H1 (cell line): Measurements from ENCODE around the gene AIG1. TPM values are rescaled to one million over a fixed set of nuclear protein-coding genes. Genes with fewer than 3 reads are reported as not detected.

Experiments
- CTCF ChIA-PET: fragments of 300-600 bp; sonication (Branson Sonifier 250); formaldehyde crosslinking; loops from one replicate; lab custom pipeline; 2021; ENCODE audit not compliant: partially characterized antibody; lab: Charles Lee
- POLR2A ChIA-PET: fragments of 300-600 bp; sonication (Branson Sonifier 250); formaldehyde crosslinking; loops from one replicate; lab custom pipeline; 2021; ENCODE audit warnings: inconsistent platforms; ENCODE audit not compliant: partially characterized antibody; lab: Charles Lee
- DNase-seq, 2 experiments: peaks; one replicate each; pipeline versions ENCODE4 v3.0.0 to v3.0.0-alpha.2; 2010 to 2022; ENCODE audit warnings: low spot score in 2 of 2, low read depth in 1 of 2, mixed read lengths in 1 of 2
- FAIRE-seq: peaks from 2 replicates; lab custom pipeline; 2011; peaks lifted over from hg19 to GRCh38; lab: Jason Lieb, UNC
- H2AFZ ChIP-seq: 2 replicates; pipeline ENCODE4 v1.8.1; 2012; ENCODE audit warnings: low read length, inconsistent platforms
- H2AK5ac ChIP-seq: 2 replicates; pipeline ENCODE4 v1.6.1; 2013; ENCODE audit warnings: low read depth, low read length
- H2BK120ac ChIP-seq: replicated peaks from 2 replicates; pipeline ENCODE3; 2013; ENCODE audit warnings: low read depth, low read length, inconsistent platforms
- H2BK12ac ChIP-seq: 2 replicates; pipeline ENCODE4 v1.6.1; 2013; ENCODE audit warnings: low read depth, low read length
- H2BK15ac ChIP-seq: 2 replicates; pipeline ENCODE4 v1.6.1; 2013; ENCODE audit warnings: low read length
- H2BK20ac ChIP-seq: 2 replicates; pipeline ENCODE4 v1.6.1; 2013; ENCODE audit warnings: low read length
- H2BK5ac ChIP-seq: 2 replicates; pipeline ENCODE4 v1.6.1; 2013; ENCODE audit warnings: low read depth, low read length
- H3K14ac ChIP-seq: 2 replicates; pipeline ENCODE4 v1.6.1; 2013; ENCODE audit warnings: inconsistent platforms; ENCODE audit not compliant: insufficient read length
- H3K18ac ChIP-seq: 2 replicates; pipeline ENCODE4 v1.6.1; 2013; ENCODE audit warnings: low read length; ENCODE audit errors: extremely low read depth
- H3K23ac ChIP-seq: 2 replicates; pipeline ENCODE4 v1.6.1; 2013; ENCODE audit warnings: inconsistent platforms; ENCODE audit not compliant: insufficient read length
- H3K23me2 ChIP-seq: 2 replicates; pipeline ENCODE4 v1.6.1; 2013; ENCODE audit warnings: low read depth, low read length
- H3K27ac ChIP-seq: 2 replicates; pipeline ENCODE4 v1.6.1; 2011; ENCODE audit warnings: low read depth, low read length, inconsistent platforms
- H3K27me3 ChIP-seq, 4 experiments: replicated peaks in 1 of 4; 1 replicate in 1 of 4; 2 replicates in 3 of 4; pipeline versions ENCODE4 v1.6.1 to v1.8.1; 2011 to 2013; ENCODE audit warnings: low read length in 3 of 4, mild to moderate bottlenecking in 3 of 4, inconsistent platforms in 2 of 4, mixed read lengths in 2 of 4, moderate library complexity in 1 of 4; ENCODE audit not compliant: control insufficient read depth in 3 of 4, insufficient read depth in 3 of 4; ENCODE audit errors: extremely low read depth in 1 of 4
- H3K36me3 ChIP-seq, 4 experiments: 2 replicates each; pipeline versions ENCODE4 v1.6.1 to v1.8.1; 2011 to 2013; ENCODE audit warnings: mild to moderate bottlenecking in 4 of 4, low read length in 3 of 4, moderate library complexity in 2 of 4, control low read depth in 1 of 4, inconsistent platforms in 1 of 4; ENCODE audit not compliant: insufficient read depth in 4 of 4, control insufficient read depth in 2 of 4
- H3K4ac ChIP-seq: replicated peaks from 2 replicates; pipeline ENCODE3; 2013; ENCODE audit warnings: low read length, low read depth, mixed read lengths, inconsistent platforms; ENCODE audit not compliant: insufficient read length
- H3K4me1 ChIP-seq, 4 experiments: replicated peaks in 1 of 4; 1 replicate in 1 of 4; 2 replicates in 3 of 4; pipeline versions ENCODE4 v1.6.1 to v1.8.1; 2011 to 2013; ENCODE audit warnings: low read length in 3 of 4, inconsistent platforms in 2 of 4, mixed read lengths in 1 of 4; ENCODE audit not compliant: insufficient read depth in 4 of 4, control insufficient read depth in 3 of 4
- H3K4me2 ChIP-seq, 2 experiments: 2 replicates each; pipeline versions ENCODE4 v1.6.1 to v1.8.1; 2011 to 2013; ENCODE audit warnings: low read depth in 2 of 2, low read length in 2 of 2, control low read depth in 1 of 2, inconsistent platforms in 1 of 2, mild to moderate bottlenecking in 1 of 2; ENCODE audit not compliant: insufficient read depth in 1 of 2
- H3K4me3 ChIP-seq, 4 experiments: fragments of 200-600, 300-600 bp in 1 of 4; sonication (generic), shearing (Covaris generic), sonication (Bioruptor Twin) in 1 of 4; 2 replicates each; pipeline versions ENCODE4 v1.5.1 to v1.8.1; 2011 to 2016; ENCODE audit warnings: low read length in 4 of 4, low read depth in 3 of 4, control low read depth in 2 of 4, inconsistent platforms in 2 of 4, mild to moderate bottlenecking in 2 of 4, mixed read lengths in 1 of 4, moderate library complexity in 1 of 4; ENCODE audit not compliant: insufficient read depth in 2 of 4; ENCODE audit errors: extremely low read depth in 1 of 4
- H3K56ac ChIP-seq: replicated peaks from 2 replicates; pipeline ENCODE3; 2013; ENCODE audit warnings: low read depth, mild to moderate bottlenecking, mixed read lengths, low read length, inconsistent platforms; ENCODE audit not compliant: insufficient read length
- H3K79me1 ChIP-seq: 2 replicates; pipeline ENCODE4 v1.6.1; 2013; ENCODE audit warnings: low read depth, low read length, control low read depth
- H3K79me2 ChIP-seq, 2 experiments: 2 replicates each; pipeline versions ENCODE4 v1.6.1 to v1.8.1; 2012 to 2013; ENCODE audit warnings: low read length in 2 of 2, mild to moderate bottlenecking in 2 of 2, inconsistent platforms in 1 of 2; ENCODE audit not compliant: insufficient read depth in 2 of 2, control insufficient read depth in 1 of 2
- H3K9ac ChIP-seq, 4 experiments: replicated peaks in 1 of 4; 1 replicate in 1 of 4; 2 replicates in 3 of 4; pipeline versions ENCODE4 v1.6.1 to v1.8.1; 2011 to 2013; ENCODE audit warnings: low read depth in 3 of 4, low read length in 3 of 4, control low read depth in 2 of 4, mild to moderate bottlenecking in 2 of 4, moderate library complexity in 2 of 4, inconsistent platforms in 1 of 4; ENCODE audit errors: extremely low read depth in 1 of 4
- H3K9me3 ChIP-seq, 2 experiments: 2 replicates each; pipeline versions ENCODE4 v1.6.1 to v1.8.1; 2012 to 2013; ENCODE audit warnings: mild to moderate bottlenecking in 2 of 2, moderate library complexity in 2 of 2, control low read depth in 1 of 2, inconsistent platforms in 1 of 2, low read depth in 1 of 2, low read length in 1 of 2, mixed read lengths in 1 of 2; ENCODE audit not compliant: insufficient read depth in 2 of 2
- H4K20me1 ChIP-seq, 2 experiments: replicated peaks in 1 of 2; 2 replicates each; pipeline versions ENCODE3 to v1.8.1; 2011 to 2013; ENCODE audit warnings: inconsistent platforms in 2 of 2, low read length in 2 of 2, mild to moderate bottlenecking in 1 of 2; ENCODE audit not compliant: insufficient read depth in 2 of 2, control insufficient read depth in 1 of 2
- H4K5ac ChIP-seq: 2 replicates; pipeline ENCODE4 v1.6.1; 2013; ENCODE audit warnings: low read length, low read depth, mixed read lengths, inconsistent platforms; ENCODE audit not compliant: insufficient read length
- H4K8ac ChIP-seq: 2 replicates; pipeline ENCODE4 v1.8.0; 2013; ENCODE audit warnings: mild to moderate bottlenecking, moderate library complexity, low read length, inconsistent platforms; ENCODE audit not compliant: insufficient read depth; ENCODE audit errors: extremely low read depth
- H4K91ac ChIP-seq: replicated peaks from 2 replicates; pipeline ENCODE3; 2013; ENCODE audit warnings: low read length, mixed read lengths, inconsistent platforms; ENCODE audit not compliant: insufficient read length
- NANOG ChIP-seq: IDR thresholded peaks from 2 replicates; pipeline ENCODE4 v1.6.1; 2011; ENCODE audit warnings: low read length, low read depth, mild to moderate bottlenecking, inconsistent platforms; ENCODE audit not compliant: insufficient read depth, poor library complexity, severe bottlenecking
- WGBS, 2 experiments: shearing (Covaris generic) in 1 of 2; methylation state at CpG; one replicate each; pipeline versions ENCODE4 v1.1.6 to v1.1.7; 2013 to 2015; ENCODE audit warnings: low lambda C conversion rate in 2 of 2, mixed read lengths in 2 of 2, inconsistent platforms in 1 of 2, low coverage in 1 of 2, missing lambda C conversion rate in 1 of 2; ENCODE audit not compliant: insufficient replicate concordance in 2 of 2, insufficient coverage in 1 of 2, insufficient read length in 1 of 2; ENCODE audit errors: extremely low coverage in 1 of 2, missing lambda C conversion rate in 1 of 2; 5-methylcytosine and 5-hydroxymethylcytosine counted together
- polyA plus RNA-seq, 7 experiments: library from polyadenylated mRNA; depleted of rRNA in 3 of 7; stranded (reverse) in 5 of 7; unstranded in 2 of 7; fragments of >200 nt in 5 of 7; fragments of 200-250 nt in 2 of 7; gene quantifications; 1 replicate in 5 of 7; 2 replicates in 1 of 7; 4 replicates in 1 of 7; pipeline versions ENCODE4 v1.2.1 to v1.2.3, GENCODE V29; 2011 to 2013; ENCODE audit warnings: missing spikeins in 2 of 7, mixed read lengths in 2 of 7
- total RNA-seq: library from RNA; stranded (reverse); fragmentation: NEBNext Ultra II Directional; extraction: Animal tissue kit (Norgen Biotek cat#: 25700); gene quantifications from 2 replicates; pipeline ENCODE4 v1.2.1, GENCODE V29; 2021
- TF ChIP-seq, protein P1 (sequence below): IDR thresholded peaks from 2 replicates; pipeline ENCODE4 v1.6.1; 2012; ENCODE audit warnings: low read length, inconsistent platforms

The AIG1 gene
- total and polyA plus RNA-seq, 2 of the 8 experiments (the other 6 are each of a cell fraction or from before 2014, with no cell fraction given), result 56.6 to 58.4 TPM

DNA sequence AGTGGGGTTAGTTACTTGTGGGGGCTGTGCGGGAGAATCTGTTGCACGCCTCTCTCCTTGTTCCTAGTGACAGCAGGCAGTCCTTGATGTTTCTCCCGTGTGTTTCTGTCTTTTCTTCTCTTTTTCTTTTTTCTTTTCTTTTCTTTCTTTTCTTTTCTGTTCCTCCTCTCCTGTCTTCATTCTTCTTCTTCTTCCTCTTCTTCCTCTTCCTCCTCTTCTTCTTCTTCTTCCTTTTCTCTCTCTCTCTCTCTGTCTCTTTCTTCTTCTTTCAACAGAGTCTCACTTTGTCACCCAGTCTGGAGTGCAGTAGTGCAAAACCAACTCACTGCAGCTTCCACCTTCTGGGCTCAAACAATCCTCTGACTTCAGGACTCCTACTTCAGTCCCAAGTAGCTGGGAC is 6.8 kb upstream of the AIG1 start:
- Histone ChIP-seq H3K23me2 (no peaks in the 10 kb centered on the region), H2AK5ac (no peak overlapping the region), H3K79me1 (no peaks in the 10 kb centered on the region), H3K9me3 (peaks cover 5 to 10% of the 10 kb centered on the region in 2 experiments; a peak in 3 of 4 replicates), H3K56ac (no peak overlapping the region), H3K4me2 (no peak overlapping the region), H2AFZ (no peak overlapping the region), H2BK20ac (no peak overlapping the region), H4K20me1 (no peaks in the 10 kb centered on the region), H3K4ac (no peak overlapping the region), H3K4me1 (peaks cover 0 to 4% (median 0%) of the 10 kb centered on the region in 4 experiments; a peak in 3 of 7 replicates), H4K5ac (no peak overlapping the region), H3K36me3 (no peaks in the 10 kb centered on the region), H3K4me3 (no peak overlapping the region), H2BK5ac (no peak overlapping the region), H3K18ac (no peak overlapping the region), H4K91ac (no peak overlapping the region), H3K79me2 (no peaks in the 10 kb centered on the region), H2BK12ac (no peak overlapping the region), H4K8ac (no peak overlapping the region), H3K14ac (no peak overlapping the region), H3K23ac (no peak overlapping the region), H3K27me3 (no peaks in the 10 kb centered on the region), H2BK15ac (no peak overlapping the region), H3K9ac (no peak overlapping the region), H2BK120ac (no peak overlapping the region), H3K27ac (no peak overlapping the region)
- no peak for FAIRE-seq
- 100% methylated on average over 3 of the region's 3 CpGs; no CpG with 5 or more reads in 1 of the 2 experiments for WGBS, 2 experiments
- DNase-seq, result no peak
- ChIA-PET POLR2A (no interaction called here), CTCF (interaction anchor here (0.6 kb wide), 1 partner anchor 348 kb away, joined by 3 read pairs; no protein-coding TSS in a partner anchor)
- TF ChIP-seq NANOG, result no peak
- TF ChIP-seq, protein P1, sequence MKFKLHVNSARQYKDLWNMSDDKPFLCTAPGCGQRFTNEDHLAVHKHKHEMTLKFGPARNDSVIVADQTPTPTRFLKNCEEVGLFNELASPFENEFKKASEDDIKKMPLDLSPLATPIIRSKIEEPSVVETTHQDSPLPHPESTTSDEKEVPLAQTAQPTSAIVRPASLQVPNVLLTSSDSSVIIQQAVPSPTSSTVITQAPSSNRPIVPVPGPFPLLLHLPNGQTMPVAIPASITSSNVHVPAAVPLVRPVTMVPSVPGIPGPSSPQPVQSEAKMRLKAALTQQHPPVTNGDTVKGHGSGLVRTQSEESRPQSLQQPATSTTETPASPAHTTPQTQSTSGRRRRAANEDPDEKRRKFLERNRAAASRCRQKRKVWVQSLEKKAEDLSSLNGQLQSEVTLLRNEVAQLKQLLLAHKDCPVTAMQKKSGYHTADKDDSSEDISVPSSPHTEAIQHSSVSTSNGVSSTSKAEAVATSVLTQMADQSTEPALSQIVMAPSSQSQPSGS, result no peak
